GM19452 (cell line): Measurements from ENCODE around the gene GNAI1.

ENCODE experiments used
- ATAC-seq: cut with Tn5 transposase; IDR thresholded peaks from one replicate; pipeline ENCODE4 v1.9.1; 2021; ENCODE audit not compliant: unreplicated experiment

GNAI1 gene

GRCh38 chr7:80204919-80205318, 70.3 kb downstream of the GNAI1 start:
- ATAC-seq: no peak

- peak; percentile 89 for ATAC-seq
These were observed 72.1 kb downstream of the GNAI1 start for GRCh38 chr7:80206763-80207162.

- no peak for ATAC-seq
These were observed 72.9 kb downstream of the GNAI1 start for GRCh38 chr7:80207501-80207900.

- no peak for ATAC-seq
These were observed 74.1 kb downstream of the GNAI1 start for GRCh38 chr7:80208700-80209099.

- ATAC-seq: no peak
These were observed 75.8 kb downstream of the GNAI1 start for GRCh38 chr7:80210400-80210799.

GRCh38 chr7:80213814-80214213, 79.2 kb downstream of the GNAI1 start:
- no peak for ATAC-seq

GRCh38 chr7:80215734-80216133, 81.1 kb downstream of the GNAI1 start:
- ATAC-seq: no peak

- no peak for ATAC-seq
These were observed 82.6 kb downstream of the GNAI1 start for GRCh38 chr7:80216996-80217842.

- ATAC-seq: no peak
These were observed 84.1 kb downstream of the GNAI1 start for GRCh38 chr7:80218723-80219122.

GRCh38 chr7:80220022-80220634, 85.5 kb downstream of the GNAI1 start:
- ATAC-seq: no peak

GRCh38 chr7:80224415-80224814, 89.8 kb downstream of the GNAI1 start:
- no peak for ATAC-seq

GRCh38 chr7:80225361-80225760, 90.7 kb downstream of the GNAI1 start:
- no peak for ATAC-seq

GRCh38 chr7:80226629-80227028, 92.0 kb downstream of the GNAI1 start:
- no peak for ATAC-seq

GRCh38 chr7:80230327-80230726, 95.7 kb downstream of the GNAI1 start:
- no peak for ATAC-seq

GRCh38 chr7:80231707-80232106, 97.1 kb downstream of the GNAI1 start:
- no peak for ATAC-seq

- ATAC-seq: no peak
These were observed 98.5 kb downstream of the GNAI1 start for GRCh38 chr7:80232979-80233724.

GRCh38 chr7:80235334-80235733, 100.7 kb downstream of the GNAI1 start:
- no peak for ATAC-seq

GRCh38 chr7:80236681-80237080, 102.0 kb downstream of the GNAI1 start:
- ATAC-seq: no peak

GRCh38 chr7:80240265-80241025, 105.8 kb downstream of the GNAI1 start:
- ATAC-seq: no peak

GRCh38 chr7:80241671-80242070, 107.0 kb downstream of the GNAI1 start:
- no peak for ATAC-seq

GRCh38 chr7:80243425-80243824, 108.8 kb downstream of the GNAI1 start:
- ATAC-seq: no peak
